Stimulated activated naive CD4-positive, alpha-beta T cell (primary cell): ENCODE data around the gene VENTX.
"Not testable (repeated sequence)": the region's sequence is repeated elsewhere in the genome, so short reads cannot be mapped to it uniquely, and the experiment has no call there.

ENCODE experiments used
- DNase-seq, 6 experiments: peaks; one replicate each; lab custom pipeline; 2025; lab: John Stamatoyannopoulos, UW

VENTX gene

GRCh38 chr10:133254421-133255120 lies 16.9 kb downstream of the VENTX start:
- DNase-seq, result no peak

- no peak for DNase-seq
Observed at GRCh38 chr10:133255323-133255722, 17.7 kb downstream of the VENTX start.

- peak in 3 of 6 experiments; percentile 20 to 44 (median 40) for DNase-seq
Observed at GRCh38 chr10:133257489-133258065, 19.9 kb downstream of the VENTX start.

- DNase-seq, result peak in 5 of 6 experiments; percentile 16 to 46 (median 33)
Observed at GRCh38 chr10:133258066-133258817, 20.6 kb downstream of the VENTX start.

- peak; percentile 61 to 74 (median 68) for DNase-seq
Observed at GRCh38 chr10:133258818-133259601, 21.4 kb downstream of the VENTX start.

- no peak for DNase-seq
Observed at GRCh38 chr10:133259602-133259989, 21.9 kb downstream of the VENTX start.

GRCh38 chr10:133260895-133261725 lies 23.5 kb downstream of the VENTX start:
- peak; percentile 30 to 65 (median 61) for DNase-seq

GRCh38 chr10:133261726-133262325 lies 24.2 kb downstream of the VENTX start:
- peak; percentile 71 to 84 (median 83) for DNase-seq

- no peak for DNase-seq
Observed at GRCh38 chr10:133262696-133263095, 25.0 kb downstream of the VENTX start.

- no peak for DNase-seq
Observed at GRCh38 chr10:133263674-133264073, 26.0 kb downstream of the VENTX start.

GRCh38 chr10:133264461-133264860 lies 26.8 kb downstream of the VENTX start:
- peak; percentile 15 to 59 (median 32) for DNase-seq

- DNase-seq, result not testable (repeated sequence)
Observed at GRCh38 chr10:133265052-133265451, 27.4 kb downstream of the VENTX start.

- DNase-seq, result no peak
Observed at GRCh38 chr10:133266056-133266795, 28.6 kb downstream of the VENTX start.

- DNase-seq, result no peak
Observed at GRCh38 chr10:133267293-133267692, 29.6 kb downstream of the VENTX start.

- no peak for DNase-seq
Observed at GRCh38 chr10:133267829-133268228, 30.2 kb downstream of the VENTX start.

GRCh38 chr10:133268532-133268931 lies 30.9 kb downstream of the VENTX start:
- no peak for DNase-seq

- no peak for DNase-seq
Observed at GRCh38 chr10:133269367-133269766, 31.7 kb downstream of the VENTX start.

- DNase-seq, result no peak
Observed at GRCh38 chr10:133270204-133270603, 32.5 kb downstream of the VENTX start.

- DNase-seq, result no peak
Observed at GRCh38 chr10:133270773-133271297, 33.2 kb downstream of the VENTX start.
